Measurements from ENCODE around the gene EYA2.
"Not testable (repeated sequence)": the region's sequence is repeated elsewhere in the genome, so short reads cannot be mapped to it uniquely, and the experiment has no call there.

EYA2 gene

GRCh38 chr20:47172579-47172978, 277.9 kb downstream of the EYA2 start:
- FAIRE-seq = no peak
- TF ChIP-seq POLR2AphosphoS5 (IDR thresholded peaks at IDR 0.05; ENCODE audit: low read depth, low read length) = no peak
- TF ChIP-seq POLR2A (IDR thresholded peaks at IDR 0.05; ENCODE audit: low read depth, low read length) = no peak
- no peak for TF ChIP-seq TAF1 (IDR thresholded peaks at IDR 0.05; ENCODE audit: borderline replicate concordance, low read depth, low read length)

GRCh38 chr20:47173596-47174216, 279.1 kb downstream of the EYA2 start:
- TF ChIP-seq POLR2A (IDR thresholded peaks at IDR 0.05; ENCODE audit: low read depth, low read length) (no peak), POLR2AphosphoS5 (IDR thresholded peaks at IDR 0.05; ENCODE audit: low read depth, low read length) (no peak), TAF1 (IDR thresholded peaks at IDR 0.05; ENCODE audit: borderline replicate concordance, low read depth, low read length) (no peak)
- FAIRE-seq (no peak), DNase-seq (ENCODE audit: insufficient read length) (no peak)

More at GRCh38 chr20:47172579-47172978, 277.9 kb downstream of the EYA2 start:
- DNase-seq (ENCODE audit: insufficient read length) = no peak

GRCh38 chr20:47174456-47175243, 280.0 kb downstream of the EYA2 start:
- no peak for TF ChIP-seq POLR2AphosphoS5 (IDR thresholded peaks at IDR 0.05; ENCODE audit: low read depth, low read length)
- TF ChIP-seq POLR2A (IDR thresholded peaks at IDR 0.05; ENCODE audit: low read depth, low read length) = no peak
- no peak for TF ChIP-seq TAF1 (IDR thresholded peaks at IDR 0.05; ENCODE audit: borderline replicate concordance, low read depth, low read length)
- DNase-seq (ENCODE audit: insufficient read length) = no peak
- no peak for FAIRE-seq

- DNase-seq (ENCODE audit: insufficient read length) = no peak
These were observed 280.9 kb downstream of the EYA2 start for GRCh38 chr20:47175493-47175892.

GRCh38 chr20:47176217-47176616, 281.6 kb downstream of the EYA2 start:
- not testable (repeated sequence) for DNase-seq (ENCODE audit: insufficient read length); FAIRE-seq

More at GRCh38 chr20:47175493-47175892, 280.9 kb downstream of the EYA2 start:
- TF ChIP-seq TAF1 (IDR thresholded peaks at IDR 0.05; ENCODE audit: borderline replicate concordance, low read depth, low read length) (no peak), POLR2A (IDR thresholded peaks at IDR 0.05; ENCODE audit: low read depth, low read length) (no peak), POLR2AphosphoS5 (IDR thresholded peaks at IDR 0.05; ENCODE audit: low read depth, low read length) (no peak)
- FAIRE-seq = no peak

- TF ChIP-seq TAF1 (IDR thresholded peaks at IDR 0.05; ENCODE audit: borderline replicate concordance, low read depth, low read length) (no peak), POLR2A (IDR thresholded peaks at IDR 0.05; ENCODE audit: low read depth, low read length) (no peak), POLR2AphosphoS5 (IDR thresholded peaks at IDR 0.05; ENCODE audit: low read depth, low read length) (no peak)
- DNase-seq (ENCODE audit: insufficient read length) (no peak), FAIRE-seq (no peak)
These were observed 283.6 kb downstream of the EYA2 start for GRCh38 chr20:47178277-47178676.

GRCh38 chr20:47178851-47179250, 284.2 kb downstream of the EYA2 start:
- TF ChIP-seq POLR2A (IDR thresholded peaks at IDR 0.05; ENCODE audit: low read depth, low read length) (no peak), POLR2AphosphoS5 (IDR thresholded peaks at IDR 0.05; ENCODE audit: low read depth, low read length) (no peak), TAF1 (IDR thresholded peaks at IDR 0.05; ENCODE audit: borderline replicate concordance, low read depth, low read length) (no peak)
- FAIRE-seq = no peak
- no peak for DNase-seq (ENCODE audit: insufficient read length)

GRCh38 chr20:47179267-47179666, 284.6 kb downstream of the EYA2 start:
- DNase-seq (ENCODE audit: insufficient read length) (no peak), FAIRE-seq (no peak)
- TF ChIP-seq POLR2A (IDR thresholded peaks at IDR 0.05; ENCODE audit: low read depth, low read length) (no peak), POLR2AphosphoS5 (IDR thresholded peaks at IDR 0.05; ENCODE audit: low read depth, low read length) (no peak), TAF1 (IDR thresholded peaks at IDR 0.05; ENCODE audit: borderline replicate concordance, low read depth, low read length) (no peak)

- FAIRE-seq (peak; percentile 79), DNase-seq (ENCODE audit: insufficient read length) (peak; percentile 42)
- TF ChIP-seq POLR2A (IDR thresholded peaks at IDR 0.05; ENCODE audit: low read depth, low read length) (no peak), TAF1 (IDR thresholded peaks at IDR 0.05; ENCODE audit: borderline replicate concordance, low read depth, low read length) (no peak), POLR2AphosphoS5 (IDR thresholded peaks at IDR 0.05; ENCODE audit: low read depth, low read length) (no peak)
These were observed 286.6 kb downstream of the EYA2 start for GRCh38 chr20:47181056-47181862.

GRCh38 chr20:47183367-47183766, 288.7 kb downstream of the EYA2 start:
- FAIRE-seq = no peak
- no peak for TF ChIP-seq POLR2AphosphoS5 (IDR thresholded peaks at IDR 0.05; ENCODE audit: low read depth, low read length)
- no peak for TF ChIP-seq POLR2A (IDR thresholded peaks at IDR 0.05; ENCODE audit: low read depth, low read length)
- TF ChIP-seq TAF1 (IDR thresholded peaks at IDR 0.05; ENCODE audit: borderline replicate concordance, low read depth, low read length) = no peak
- no peak for DNase-seq (ENCODE audit: insufficient read length)

- no peak for TF ChIP-seq TAF1 (IDR thresholded peaks at IDR 0.05; ENCODE audit: borderline replicate concordance, low read depth, low read length)
- TF ChIP-seq POLR2A (IDR thresholded peaks at IDR 0.05; ENCODE audit: low read depth, low read length) = no peak
- TF ChIP-seq POLR2AphosphoS5 (IDR thresholded peaks at IDR 0.05; ENCODE audit: low read depth, low read length) = no peak
- no peak for FAIRE-seq
- no peak for DNase-seq (ENCODE audit: insufficient read length)
These were observed 293.0 kb downstream of the EYA2 start for GRCh38 chr20:47187450-47188195.
